Right lobe of liver (tissue), 6 donors: ENCODE measurements around the gene DRP2. TPM values are rescaled to one million over a fixed set of nuclear protein-coding genes. Genes with fewer than 3 reads are reported as not detected.
A peak's percentile ranks its signal among the peaks of the same experiment; 100 is the strongest.

Experiments
- ATAC-seq, 4 donors: fragments of 200-7000 bp; cut with Tn5 transposase; one replicate each; pipeline ENCODE4 v1.9.1; 2020; ENCODE audit warnings: mild to moderate bottlenecking in 4 of 4, moderate library complexity in 4 of 4
- DNase-seq, 3 donors: peaks; one replicate each; pipeline ENCODE4 v3.0.0-alpha.2; 2020
- H3K27ac ChIP-seq, 3 donors: fragments of 200-600 bp; one replicate each; pipeline ENCODE4 v1.8.0; 2022
- H3K27me3 ChIP-seq, 2 donors: fragments of 200-600 bp; one replicate each; pipeline ENCODE4 v1.8.0; 2022
- H3K36me3 ChIP-seq, 4 donors: fragments of 200-600 bp; sonication (generic) in 1 of 4; one replicate each; pipeline versions ENCODE4 v1.5.1 to v1.8.0; 2017 to 2022; ENCODE audit warnings: control low read depth in 1 of 4
- H3K4me1 ChIP-seq, 4 donors: fragments of 200-600 bp; sonication (generic) in 1 of 4; one replicate each; pipeline versions ENCODE4 v1.5.1 to v1.8.0; 2017 to 2022; ENCODE audit warnings: control low read depth in 1 of 4
- H3K4me3 ChIP-seq, 3 donors: fragments of 200-600 bp; one replicate each; pipeline ENCODE4 v1.8.0; 2022
- H3K9me3 ChIP-seq, 4 donors: fragments of 200-600 bp; sonication (generic) in 1 of 4; one replicate each; pipeline versions ENCODE4 v1.5.1 to v1.8.0; 2017 to 2022; ENCODE audit warnings: control low read depth in 1 of 4
- CTCF ChIP-seq, 4 donors: fragments of 200-600 bp in 3 of 4; fragments of 450-650 bp in 1 of 4; IDR thresholded peaks; one replicate each; pipeline versions ENCODE4 v1.5.1 to v1.8.0; 2016 to 2022; ENCODE audit warnings: antibody characterized with exemption in 4 of 4, mild to moderate bottlenecking in 2 of 4
- POLR2A ChIP-seq: fragments of 450-650 bp; IDR thresholded peaks from one replicate; pipeline ENCODE4 v1.6.1; 2017; ENCODE audit warnings: antibody characterized with exemption, mild to moderate bottlenecking
- WGBS: methylation state at CpG from one replicate; pipeline ENCODE4 v1.1.6; 2018; ENCODE audit warnings: low coverage, low lambda C conversion rate; ENCODE audit not compliant: insufficient coverage; ENCODE audit errors: missing lambda C conversion rate; 5-methylcytosine and 5-hydroxymethylcytosine counted together
- intact Hi-C, 2 donors: fragments of 100-400 bp; cut with DNase I; formaldehyde crosslinking; loops; one replicate each; pipeline versions ENCODE4 v1.11.2 to v1.14.1; 2022
- total RNA-seq, 6 experiments: library from RNA; depleted of rRNA in 2 of 6; stranded (reverse); fragments of >200 nt in 2 of 6; fragmentation: NEBNext Ultra II Directional in 3 of 6; extraction: Animal tissue kit (Norgen Biotek cat#: 25700) in 3 of 6; gene quantifications; one replicate each; pipeline versions ENCODE4 v1.1.0 to v1.2.4, GENCODE V29; 2016 to 2023
- donor health status: DM: no; HTN: yes; CAD: no.
- donor health status: DM: no; HTN: no; CAD: no.
- donor health status: DM: no; HTN: no; CAD: no.
- donor health status: DM: no; HTN: yes; CAD: no.
- donor health status: DM: no; HTN: yes; CAD: no.

The DRP2 gene
- total RNA-seq, 6 experiments from 2014 or later = not detected

GRCh38 chrX:101190736-101191135 is 28.9 kb upstream of the DRP2 start:
- intact Hi-C loops = no loop called here
- TF ChIP-seq POLR2A (no peak), CTCF (IDR thresholded peaks at IDR 0.05) (no peak)

GRCh38 chrX:101191217-101191750 is 28.3 kb upstream of the DRP2 start:
- peak in 1 of 4 donors; percentile 39 for ATAC-seq
- H3K4me3 ChIP-seq = no peak overlapping the region
- 28% methylated on average over 23 of the region's 50 CpGs for WGBS

More at GRCh38 chrX:101190736-101191135, 28.9 kb upstream of the DRP2 start:
- no peak for DNase-seq
- Histone ChIP-seq H3K4me1 (no peaks in the 10 kb centered on the region), H3K36me3 (no peaks in the 10 kb centered on the region), H3K4me3 (no peak overlapping the region), H3K27ac (no peak overlapping the region), H3K9me3 (no peaks in the 10 kb centered on the region), H3K27me3 (peaks cover 0 to 14% of the 10 kb centered on the region in 2 donors)
- ATAC-seq = no peak
- 64% methylated on average over 1 of the region's 1 CpG for WGBS

GRCh38 chrX:101195442-101196173 is 24.0 kb upstream of the DRP2 start:
- Histone ChIP-seq H3K9me3 (no peaks in the 10 kb centered on the region), H3K4me3 (no peak overlapping the region), H3K36me3 (no peaks in the 10 kb centered on the region), H3K27me3 (peaks cover 0 to 14% of the 10 kb centered on the region in 2 donors), H3K4me1 (no peaks in the 10 kb centered on the region), H3K27ac (no peak overlapping the region)
- intact Hi-C loops = no loop called here
- ATAC-seq (no peak), DNase-seq (no peak)
- WGBS = 20% methylated on average over 3 of the region's 3 CpGs
- TF ChIP-seq CTCF (IDR thresholded peaks at IDR 0.05) (no peak), POLR2A (no peak)

More at GRCh38 chrX:101191217-101191750, 28.3 kb upstream of the DRP2 start:
- TF ChIP-seq POLR2A (no peak), CTCF (IDR thresholded peaks at IDR 0.05) (no peak)
- DNase-seq = no peak
- H3K36me3 ChIP-seq = no peaks in the 10 kb centered on the region
- intact Hi-C loops = no loop called here
- H3K9me3 ChIP-seq = no peaks in the 10 kb centered on the region
- no peak overlapping the region for H3K27ac ChIP-seq
- no peaks in the 10 kb centered on the region for H3K4me1 ChIP-seq
- peaks cover 0 to 14% of the 10 kb centered on the region in 2 donors for H3K27me3 ChIP-seq

- Histone ChIP-seq H3K4me3 (no peak overlapping the region), H3K4me1 (no peaks in the 10 kb centered on the region), H3K36me3 (no peaks in the 10 kb centered on the region), H3K27ac (no peak overlapping the region), H3K27me3 (no peaks in the 10 kb centered on the region), H3K9me3 (no peaks in the 10 kb centered on the region)
- TF ChIP-seq POLR2A = no peak
- 21% methylated on average over 2 of the region's 2 CpGs for WGBS
- DNase-seq (no peak), ATAC-seq (no peak)
- intact Hi-C loops = no loop called here
These were observed 15.7 kb upstream of the DRP2 start for GRCh38 chrX:101203761-101204351.

- DNase-seq (no peak), ATAC-seq (peak in 3 of 4 donors; percentile 47 to 75 (median 67))
- peak; percentile 28 to 39 (median 37) for TF ChIP-seq CTCF (IDR thresholded peaks at IDR 0.05)
- TF ChIP-seq POLR2A = no peak
- intact Hi-C loops = no loop called here
- Histone ChIP-seq H3K4me1 (no peaks in the 10 kb centered on the region), H3K9me3 (no peaks in the 10 kb centered on the region), H3K4me3 (no peak overlapping the region), H3K27ac (no peak overlapping the region), H3K36me3 (no peaks in the 10 kb centered on the region), H3K27me3 (no peaks in the 10 kb centered on the region)
- 33% methylated on average over 3 of the region's 3 CpGs for WGBS
These were observed 13.1 kb upstream of the DRP2 start for GRCh38 chrX:101206471-101206870.
